K562 (cell line): Measurements from ENCODE around the gene CNNM4.

ENCODE experiments used
- CREB1 ChIP-seq, 2 experiments: sonication (generic) in 1 of 2; formaldehyde crosslinking in 1 of 2; IDR thresholded peaks; 2 replicates each; pipeline versions ENCODE4 v1.6.1 to v1.8.0; 2012 to 2022; ENCODE audit warnings: inconsistent platforms in 1 of 2, mild to moderate bottlenecking in 1 of 2, missing genetic modification reagents in 1 of 2, moderate library complexity in 1 of 2
- ESRRA ChIP-seq: fragments of 450-650 bp; IDR thresholded peaks from 2 replicates; pipeline ENCODE4 v1.6.1; 2014; ENCODE audit warnings: low read depth, mild to moderate bottlenecking, moderate library complexity, borderline replicate concordance
- NELFE ChIP-seq: IDR thresholded peaks from 2 replicates; pipeline ENCODE4 v1.6.1; 2011; ENCODE audit warnings: mild to moderate bottlenecking; ENCODE audit not compliant: insufficient read depth, insufficient read length
- ZNF778 ChIP-seq: fragments of 450-650 bp; formaldehyde crosslinking; IDR thresholded peaks from 2 replicates; pipeline ENCODE4 v1.4.0; 2020; ENCODE audit warnings: mild to moderate bottlenecking, moderate library complexity
- TF ChIP-seq, protein P1 (sequence below): sonication (generic); formaldehyde crosslinking; IDR thresholded peaks from 2 replicates; pipeline ENCODE4 v1.9.0; 2022; ENCODE audit warnings: mild to moderate bottlenecking, missing genetic modification reagents

GRCh38 chr2:96808176-96808837, 47.6 kb downstream of the CNNM4 start:
- TF ChIP-seq, protein P1, sequence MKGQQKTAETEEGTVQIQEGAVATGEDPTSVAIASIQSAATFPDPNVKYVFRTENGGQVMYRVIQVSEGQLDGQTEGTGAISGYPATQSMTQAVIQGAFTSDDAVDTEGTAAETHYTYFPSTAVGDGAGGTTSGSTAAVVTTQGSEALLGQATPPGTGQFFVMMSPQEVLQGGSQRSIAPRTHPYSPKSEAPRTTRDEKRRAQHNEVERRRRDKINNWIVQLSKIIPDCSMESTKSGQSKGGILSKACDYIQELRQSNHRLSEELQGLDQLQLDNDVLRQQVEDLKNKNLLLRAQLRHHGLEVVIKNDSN, result no peak
- no peak for TF ChIP-seq ESRRA
- TF ChIP-seq CREB1 (IDR thresholded peaks at IDR 0.05), result no peak
- TF ChIP-seq CREB1 (CRISPR knock-in tag; IDR thresholded peaks at IDR 0.05), result no peak
- no peak for TF ChIP-seq NELFE
- TF ChIP-seq ZNF778 (CRISPR knock-in tag), result no peak
